HG02852 (cell line): ENCODE measurements around the gene LSAMP.
"Not testable (repeated sequence)": the region's sequence is repeated elsewhere in the genome, so short reads cannot be mapped to it uniquely, and the experiment has no call there.

Experiments used
- ATAC-seq: cut with Tn5 transposase; IDR thresholded peaks from one replicate; pipeline ENCODE4 v1.9.1; 2021; ENCODE audit warnings: mild to moderate bottlenecking, moderate library complexity; ENCODE audit not compliant: unreplicated experiment

Gene LSAMP

GRCh38 chr3:116247605-116248004, 197.7 kb downstream of the LSAMP start:
- ATAC-seq: no peak

GRCh38 chr3:116246406-116246980, 198.8 kb downstream of the LSAMP start:
- no peak for ATAC-seq

GRCh38 chr3:116242825-116243224, 202.5 kb downstream of the LSAMP start:
- ATAC-seq: no peak

GRCh38 chr3:116241677-116242076, 203.6 kb downstream of the LSAMP start:
- no peak for ATAC-seq

DNA sequence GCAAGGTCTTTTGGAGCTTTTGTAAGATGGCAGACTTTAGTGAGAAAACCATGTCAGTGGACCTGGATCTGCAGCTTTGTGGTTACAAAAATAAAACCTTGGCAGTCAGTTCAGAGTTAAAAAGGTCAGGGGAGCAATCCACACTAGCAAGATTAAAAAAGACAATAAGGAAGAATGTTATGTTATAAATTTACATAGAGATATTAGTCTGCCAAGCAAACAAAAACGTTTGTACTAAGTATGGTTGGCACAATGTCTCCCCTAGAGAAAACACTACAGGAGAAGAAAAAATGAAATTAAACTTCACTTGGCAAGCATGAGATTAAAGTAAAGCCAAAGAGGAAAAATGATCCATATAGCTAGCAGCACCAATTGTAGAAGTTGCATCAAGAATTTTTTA, 205.0 kb downstream of the LSAMP start:
- no peak for ATAC-seq

GRCh38 chr3:116238846-116239565, 206.3 kb downstream of the LSAMP start:
- no peak for ATAC-seq

- no peak for ATAC-seq
Observed at GRCh38 chr3:116233711-116234357, 211.5 kb downstream of the LSAMP start.

GRCh38 chr3:116230431-116231020, 214.8 kb downstream of the LSAMP start:
- no peak for ATAC-seq

GRCh38 chr3:116226266-116226665, 219.0 kb downstream of the LSAMP start:
- no peak for ATAC-seq

DNA sequence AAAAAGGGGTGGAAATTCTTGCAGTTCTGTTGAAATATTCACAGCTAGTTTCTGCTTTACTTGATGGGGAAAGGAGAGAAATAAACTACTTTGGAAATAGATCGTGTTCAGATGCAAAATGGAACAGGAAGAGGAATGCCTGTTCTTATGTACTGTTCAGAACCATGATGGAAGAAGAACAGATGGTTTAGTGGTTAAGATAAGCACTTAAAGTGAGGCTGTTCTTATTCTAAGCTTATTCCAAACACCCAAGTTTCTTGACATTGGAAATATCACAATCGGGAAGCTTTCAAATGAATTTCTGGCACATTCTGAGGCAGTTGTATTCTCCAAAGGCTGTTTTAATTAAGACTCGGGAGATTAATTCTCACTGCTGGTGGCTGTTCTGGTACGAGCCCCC, 228.5 kb downstream of the LSAMP start:
- ATAC-seq: no peak

DNA sequence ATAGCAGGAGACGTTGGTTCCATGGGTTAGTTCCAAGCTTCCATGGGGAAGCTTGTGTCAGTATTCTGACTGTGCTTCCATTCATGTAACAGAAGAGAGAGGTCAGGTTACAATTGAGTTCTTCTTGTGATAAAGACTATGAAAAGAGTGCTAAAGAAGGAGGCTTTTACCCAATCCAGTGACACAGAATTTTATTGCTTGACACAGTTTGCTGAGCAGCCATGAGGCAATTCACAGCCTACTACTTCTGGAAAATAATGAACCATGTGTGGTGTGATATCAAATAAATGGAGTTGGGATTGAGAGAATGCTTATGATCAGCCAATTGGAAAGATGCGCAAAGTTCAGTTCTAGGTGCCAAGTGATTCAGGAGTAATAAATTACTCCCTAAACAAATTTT, 233.4 kb downstream of the LSAMP start:
- ATAC-seq: no peak

GRCh38 chr3:116208830-116209229, 236.5 kb downstream of the LSAMP start:
- ATAC-seq: not testable (repeated sequence)

DNA sequence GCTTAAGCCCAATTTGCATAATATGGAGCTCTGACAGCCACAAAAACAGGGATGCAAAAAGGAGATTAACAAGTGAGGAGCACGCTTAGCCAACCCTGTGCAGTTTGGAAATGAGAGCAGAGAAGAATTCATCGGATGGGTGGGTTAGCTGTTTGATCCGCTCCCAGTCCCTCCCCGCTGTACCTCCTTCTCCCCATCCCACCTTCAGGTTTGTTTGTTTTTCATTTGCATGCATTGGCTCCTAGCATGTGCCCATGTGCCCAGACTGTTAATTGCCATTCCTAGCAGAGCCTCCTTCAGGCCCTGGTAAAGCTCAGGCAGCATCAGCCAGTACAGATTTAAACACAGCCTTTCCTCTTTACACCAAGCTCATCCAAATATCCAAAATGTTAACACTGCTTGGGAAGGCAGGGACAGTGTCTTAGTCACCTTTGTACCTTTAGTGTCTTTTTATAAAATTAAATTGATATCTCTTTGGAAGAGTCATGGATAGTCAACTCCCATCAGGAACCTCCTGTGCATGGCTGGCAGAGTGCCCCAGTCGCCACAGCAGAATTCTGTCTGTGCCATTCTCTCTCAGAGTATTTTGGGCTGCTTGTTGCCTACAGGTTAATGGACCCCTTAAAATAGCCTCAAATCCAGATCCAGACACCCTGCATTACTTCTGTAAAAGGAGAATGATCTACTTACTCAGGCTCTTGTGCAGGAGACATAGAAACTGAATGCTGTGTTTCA, 244.2 kb downstream of the LSAMP start:
- ATAC-seq: no peak

DNA sequence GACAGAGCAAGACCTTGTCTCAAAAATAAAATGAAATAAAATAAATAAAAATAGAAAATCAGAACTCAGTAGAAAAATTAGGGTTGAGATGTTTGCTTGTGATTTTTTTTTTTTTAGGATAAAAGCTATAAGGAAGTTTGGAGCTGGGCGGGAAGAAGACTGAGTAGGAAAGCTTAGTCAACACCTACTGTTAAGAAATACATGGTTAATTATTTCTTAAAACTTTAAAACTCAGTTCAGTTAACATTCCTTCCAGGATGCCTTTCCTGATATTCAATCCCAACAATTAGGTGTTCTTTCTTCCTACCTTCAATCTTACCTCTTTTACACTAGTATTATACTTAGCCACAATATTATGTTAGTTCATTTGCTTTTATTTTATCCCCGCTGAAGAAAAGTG, 246.2 kb downstream of the LSAMP start:
- ATAC-seq: no peak

GRCh38 chr3:116198087-116198486, 247.2 kb downstream of the LSAMP start:
- no peak for ATAC-seq

GRCh38 chr3:116192464-116192863, 252.8 kb downstream of the LSAMP start:
- ATAC-seq: no peak

- no peak for ATAC-seq
Observed at GRCh38 chr3:116191409-116191808, 253.9 kb downstream of the LSAMP start.

- no peak for ATAC-seq
Observed at GRCh38 chr3:116190095-116190494, 255.2 kb downstream of the LSAMP start.

DNA sequence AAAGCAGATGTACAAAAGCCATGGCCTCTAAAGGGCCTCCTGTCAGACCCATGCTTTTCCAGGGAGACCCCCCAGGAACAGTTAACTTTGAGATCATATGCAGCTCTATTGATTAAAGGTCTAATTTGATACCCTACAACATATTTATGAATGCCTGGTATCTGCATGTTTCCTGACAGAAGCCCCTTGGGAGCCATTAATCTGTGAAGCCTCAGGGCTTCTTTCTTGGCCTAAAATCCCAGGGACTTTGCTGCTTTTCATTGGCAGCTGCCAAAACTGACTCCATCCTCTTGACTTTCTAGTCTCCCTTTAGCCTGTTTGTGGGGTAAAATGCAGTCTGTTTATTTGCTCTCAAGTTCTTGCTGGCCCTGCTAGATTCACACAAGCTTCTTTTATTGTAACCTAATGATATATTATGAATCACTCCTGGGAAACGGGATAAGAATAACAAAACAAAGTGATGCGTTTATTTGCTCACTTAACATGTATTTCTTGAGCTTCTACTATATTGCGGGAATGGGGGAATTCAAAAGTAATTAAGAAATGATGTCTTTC, 257.0 kb downstream of the LSAMP start:
- ATAC-seq: no peak

- ATAC-seq: no peak
Observed at GRCh38 chr3:116186049-116186448, 259.2 kb downstream of the LSAMP start.

DNA sequence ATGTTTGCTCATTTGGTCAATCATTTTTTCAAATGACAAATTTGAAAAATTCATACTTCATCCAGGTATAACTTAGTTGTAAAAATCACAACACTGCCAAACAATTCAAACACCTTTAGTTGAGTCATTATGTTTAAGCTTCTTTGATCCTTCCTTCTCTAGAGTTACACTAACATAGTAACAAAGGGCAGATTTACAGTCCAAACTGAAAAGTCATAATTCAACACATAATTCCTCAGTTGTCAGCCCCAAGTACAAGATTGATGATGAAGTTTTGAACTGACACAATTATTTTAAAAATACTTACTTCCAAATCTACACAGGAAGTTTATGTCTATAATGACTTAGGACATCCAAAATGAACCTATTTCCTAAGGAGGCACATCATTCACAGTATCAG, 264.1 kb downstream of the LSAMP start:
- no peak for ATAC-seq
